HG02571 (cell line): ENCODE data around the gene ZNF302.
"Not testable (repeated sequence)": the region's sequence is repeated elsewhere in the genome, so short reads cannot be mapped to it uniquely, and the experiment has no call there.

Experiments
- ATAC-seq: cut with Tn5 transposase; IDR thresholded peaks from one replicate; pipeline ENCODE4 v1.9.1; 2021; ENCODE audit warnings: mild to moderate bottlenecking, moderate library complexity; ENCODE audit not compliant: unreplicated experiment

ZNF302 gene

DNA sequence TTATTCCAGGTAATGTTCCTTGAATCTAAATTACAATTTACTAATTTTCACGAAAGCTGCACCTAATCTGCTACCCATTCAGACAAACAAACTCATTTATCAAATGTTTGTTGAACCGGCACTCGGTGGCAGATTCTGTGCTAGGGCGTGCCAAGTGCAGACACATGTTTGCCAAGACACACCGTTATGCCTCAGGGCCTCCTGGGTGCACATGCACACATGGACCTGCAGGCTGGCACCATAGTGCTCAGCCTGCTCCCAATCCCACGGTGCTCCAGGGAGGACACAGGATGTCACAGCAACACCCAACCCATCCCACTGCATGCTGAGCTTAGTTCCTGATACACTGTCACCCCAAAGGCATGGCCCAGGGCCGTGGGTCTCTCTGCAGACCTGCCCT, 8.2 kb upstream of the ZNF302 start:
- ATAC-seq, result no peak

DNA sequence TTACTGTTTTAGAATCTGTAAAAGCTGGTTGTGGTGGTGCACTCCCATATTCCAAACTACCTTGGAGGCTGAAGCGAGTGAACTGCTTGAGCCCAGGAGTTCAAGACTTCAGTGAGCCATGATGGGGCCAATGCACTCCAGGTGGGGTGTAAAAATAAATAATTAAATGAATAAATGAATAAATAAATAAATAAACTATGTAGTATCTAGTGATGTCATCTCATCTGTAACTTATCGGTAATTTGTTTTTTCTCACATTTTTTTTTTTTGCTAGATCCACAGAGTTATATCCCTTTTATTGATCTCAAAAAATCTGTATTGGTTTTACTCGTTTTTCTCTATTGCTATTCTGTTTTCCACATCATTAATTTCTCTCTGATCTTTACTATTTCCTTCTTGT, 5.5 kb upstream of the ZNF302 start:
- ATAC-seq, result no peak

DNA sequence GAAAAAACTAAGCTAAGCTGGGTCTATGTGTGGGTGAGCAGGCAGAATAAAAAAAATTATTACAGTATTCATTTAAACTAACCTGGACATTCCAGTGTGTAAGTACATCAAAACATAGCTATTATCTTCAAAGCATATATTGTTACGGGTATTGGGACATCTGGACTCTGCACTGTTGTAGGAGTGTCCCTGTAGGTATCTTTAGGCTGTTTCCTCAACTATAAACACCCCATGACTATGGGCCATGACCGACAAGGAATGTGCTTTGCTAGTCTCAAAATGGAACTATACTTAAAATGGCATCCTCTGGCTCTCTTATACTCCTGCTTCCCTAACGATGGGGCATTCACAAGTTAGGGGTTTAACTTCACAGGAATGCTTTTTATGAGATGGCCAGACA, 3.9 kb upstream of the ZNF302 start:
- no peak for ATAC-seq

DNA sequence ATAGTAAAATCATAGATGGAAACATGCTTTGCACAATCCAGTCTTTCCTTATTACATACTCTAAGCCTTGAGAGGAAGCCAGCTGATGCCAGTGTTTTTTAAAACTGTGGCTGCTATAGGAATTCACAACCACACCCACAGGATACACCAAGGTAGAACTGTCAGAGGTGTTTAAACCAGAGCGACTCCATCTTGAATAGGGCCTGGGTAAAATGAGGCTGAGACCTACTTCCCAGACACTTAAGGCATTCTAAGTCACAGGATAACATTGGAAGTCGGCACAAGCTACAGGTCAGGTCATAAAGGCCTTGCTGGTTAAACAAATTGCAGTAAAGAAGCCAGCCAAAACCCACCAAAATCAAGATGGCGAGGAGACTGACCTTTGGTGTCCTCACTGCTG, 2.2 kb upstream of the ZNF302 start:
- no peak for ATAC-seq

DNA sequence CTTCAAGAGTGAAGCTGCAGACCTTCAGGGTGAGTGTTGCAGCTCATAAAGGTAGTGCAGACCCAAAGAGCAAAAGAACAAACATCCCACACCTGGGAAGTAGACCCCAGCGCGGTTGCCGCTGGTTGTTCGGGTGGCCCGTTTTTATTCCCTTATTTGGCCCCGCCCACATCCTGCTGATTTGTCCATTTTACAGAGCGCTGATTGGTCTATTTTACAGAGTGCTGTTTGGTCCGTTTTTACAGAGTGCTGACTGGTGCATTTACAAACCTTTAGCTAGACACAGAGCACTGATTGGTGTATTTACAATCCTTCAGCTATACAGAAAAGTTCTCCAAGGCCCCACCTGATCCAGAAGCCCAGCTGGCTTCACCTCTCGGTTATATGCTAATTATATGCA, 1.6 kb upstream of the ZNF302 start:
- ATAC-seq, result no peak

DNA sequence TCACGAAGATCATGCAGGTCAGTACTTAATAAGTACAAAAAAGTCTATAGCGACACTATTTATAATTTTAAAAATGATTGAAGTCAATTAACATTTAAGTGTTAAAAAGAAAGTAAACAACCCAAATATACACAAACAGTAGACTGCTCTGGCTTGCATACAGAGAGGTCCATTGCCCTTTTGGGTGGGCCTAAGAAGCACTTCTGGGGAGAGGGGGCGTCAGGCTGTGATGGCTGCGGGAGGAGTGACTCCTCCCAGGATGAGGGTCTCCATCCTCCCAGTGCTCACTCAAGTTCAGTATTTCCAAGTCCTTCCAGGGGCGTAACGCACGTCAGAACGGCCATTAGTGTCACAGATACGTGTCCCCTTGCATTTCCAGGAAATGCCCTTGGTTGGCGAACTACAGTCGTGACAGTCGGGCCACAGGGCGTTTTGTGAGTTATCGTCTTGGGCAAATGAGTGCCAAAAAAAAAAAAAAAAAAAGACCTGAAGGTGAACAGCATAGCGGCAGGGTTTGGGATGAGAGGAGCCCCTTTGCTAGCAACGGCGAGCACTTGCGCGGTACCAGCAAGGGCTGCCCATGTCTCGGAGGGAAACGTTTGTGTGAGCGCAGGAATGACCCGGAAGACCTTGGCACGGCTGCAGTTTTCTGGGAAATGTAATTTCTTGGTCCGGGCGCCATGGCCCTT, 637 bp upstream of the ZNF302 start, which contains the start of gene SCGB2B2:
TSS of gene SCGB2B2 (minus strand) at position 463 of the 689 bp plus-strand sequence. CDS start 82,596 bp downstream, outside the sequence.
- ATAC-seq, result peak; percentile 49

DNA sequence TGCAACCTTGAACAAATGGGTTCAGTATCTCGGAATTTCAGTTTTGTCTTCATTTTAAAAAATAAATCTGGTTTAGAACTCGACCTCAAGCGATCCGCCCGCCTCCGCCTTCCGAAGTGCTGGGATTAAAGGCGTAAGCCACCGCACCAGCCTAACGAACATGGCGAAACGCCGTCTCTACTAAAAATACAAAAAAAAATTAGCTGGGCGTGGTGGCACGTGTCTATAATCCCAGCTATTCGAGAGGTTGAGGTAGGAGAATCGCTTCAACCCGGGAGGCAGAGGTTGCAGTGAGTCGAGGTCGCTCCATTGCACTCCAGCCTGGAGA, 571 bp downstream of the ZNF302 start:
- no peak for ATAC-seq

DNA sequence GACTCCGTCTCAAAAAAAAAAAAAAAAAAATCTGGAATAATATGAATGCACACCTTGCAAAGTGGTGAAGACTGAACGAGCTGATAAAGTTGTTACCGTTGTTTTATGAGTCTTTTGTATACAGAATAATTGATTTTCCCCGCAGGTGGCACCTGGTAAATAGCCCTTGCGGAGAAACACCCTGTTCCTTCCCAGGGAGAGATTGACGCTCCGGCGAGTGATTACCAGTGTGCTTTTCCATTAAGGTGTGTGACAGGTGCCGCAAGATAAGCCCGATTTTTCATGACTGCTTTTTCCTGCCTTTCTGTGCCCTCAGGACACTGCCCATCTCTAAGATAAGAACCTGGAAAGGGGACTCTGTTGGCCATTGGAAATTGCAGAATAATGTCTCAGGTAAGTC, 943 bp downstream of the ZNF302 start:
- ATAC-seq, result no peak

DNA sequence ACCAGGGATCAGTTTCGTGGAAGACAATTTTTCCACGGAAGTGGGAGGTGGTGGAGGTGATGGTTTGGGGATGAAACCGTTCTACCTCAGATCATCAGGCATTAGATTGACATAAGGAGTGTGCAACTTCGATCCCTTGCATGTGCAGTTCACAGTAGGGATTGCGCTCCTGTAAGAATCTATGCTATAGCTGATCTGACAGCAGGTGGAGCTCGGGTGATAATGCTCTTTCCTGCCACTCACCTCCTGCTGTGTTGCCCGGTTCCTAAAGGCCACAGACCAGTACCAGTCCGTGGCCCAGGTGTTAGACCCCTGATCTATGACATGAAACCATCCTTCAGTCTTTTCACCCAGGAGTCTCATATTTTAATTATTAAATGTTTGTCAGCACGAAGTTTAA, 4.0 kb downstream of the ZNF302 start:
- ATAC-seq, result no peak

DNA sequence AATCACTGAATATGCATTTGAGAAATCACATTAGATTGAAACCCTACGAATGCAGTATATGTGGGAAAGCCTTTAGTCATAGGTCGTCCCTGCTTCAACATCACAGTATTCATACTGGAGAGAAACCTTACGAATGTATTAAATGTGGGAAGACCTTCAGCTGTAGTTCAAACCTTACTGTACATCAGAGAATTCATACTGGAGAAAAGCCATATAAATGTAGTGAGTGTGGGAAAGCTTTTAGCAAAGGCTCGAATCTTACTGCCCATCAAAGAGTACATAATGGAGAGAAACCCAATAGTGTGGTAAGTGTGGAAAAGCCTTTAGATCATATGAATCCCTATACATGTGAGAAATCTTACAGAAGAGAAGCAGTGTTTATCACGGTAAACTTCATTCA, 7.8 kb downstream of the ZNF302 start:
- not testable (repeated sequence) for ATAC-seq

DNA sequence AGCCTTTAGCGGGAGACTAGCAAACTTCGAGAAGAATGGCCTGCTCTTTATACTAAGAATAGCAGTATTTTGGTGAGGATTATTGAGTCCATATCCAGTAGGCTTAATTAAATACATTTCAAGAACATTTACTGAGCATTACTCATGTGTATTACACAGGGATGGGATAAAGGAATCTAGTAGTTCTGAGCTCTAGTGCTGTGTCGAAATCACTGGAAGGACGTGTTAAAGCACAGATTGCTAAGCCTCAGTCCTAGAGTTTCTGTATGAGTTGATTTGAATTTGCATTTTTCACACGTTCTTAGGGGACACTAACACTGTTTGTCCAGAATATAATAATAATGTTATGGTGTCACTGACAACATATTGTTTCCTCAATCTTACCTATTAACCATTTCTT, 9.0 kb downstream of the ZNF302 start:
- no peak for ATAC-seq

DNA sequence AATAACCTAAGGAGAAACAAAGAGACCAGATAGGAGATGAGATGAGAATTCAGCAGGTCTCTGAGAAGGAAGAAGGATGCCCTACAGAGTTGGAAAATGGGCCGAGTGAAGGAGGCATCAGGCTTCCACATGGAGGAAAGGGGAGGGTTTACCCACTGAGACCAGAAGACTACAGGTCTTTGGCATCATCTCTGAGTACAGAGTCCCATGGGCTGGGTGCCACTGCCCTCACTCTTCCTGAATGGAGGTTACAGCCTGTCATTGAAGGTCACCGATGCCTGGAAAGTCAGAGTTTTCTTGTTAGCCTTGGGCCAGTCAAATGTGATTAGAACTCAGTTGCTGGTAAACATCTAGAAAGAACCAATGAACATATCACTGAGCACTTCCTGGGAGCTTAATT, 9.9 kb downstream of the ZNF302 start:
- no peak for ATAC-seq

DNA sequence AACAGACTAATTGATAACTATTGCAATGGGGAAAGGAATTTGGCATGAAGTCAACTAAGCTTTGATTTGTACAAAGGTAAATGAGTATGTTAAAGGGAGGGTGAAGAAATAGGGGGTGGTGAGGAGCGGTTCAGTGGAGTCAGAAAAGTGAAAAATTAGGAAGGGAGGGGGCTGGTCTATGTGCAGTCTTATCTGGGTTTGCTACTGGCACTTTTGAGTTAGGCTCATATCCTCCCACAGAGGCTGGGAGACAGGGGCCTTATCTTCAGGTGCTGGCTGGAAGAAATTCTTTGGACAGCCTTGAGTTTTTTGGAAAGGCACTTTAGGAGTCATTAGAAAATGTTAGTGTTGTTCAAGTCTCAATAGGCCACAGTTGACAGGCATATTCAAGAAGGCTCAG, 11.1 kb downstream of the ZNF302 start:
- ATAC-seq, result no peak

DNA sequence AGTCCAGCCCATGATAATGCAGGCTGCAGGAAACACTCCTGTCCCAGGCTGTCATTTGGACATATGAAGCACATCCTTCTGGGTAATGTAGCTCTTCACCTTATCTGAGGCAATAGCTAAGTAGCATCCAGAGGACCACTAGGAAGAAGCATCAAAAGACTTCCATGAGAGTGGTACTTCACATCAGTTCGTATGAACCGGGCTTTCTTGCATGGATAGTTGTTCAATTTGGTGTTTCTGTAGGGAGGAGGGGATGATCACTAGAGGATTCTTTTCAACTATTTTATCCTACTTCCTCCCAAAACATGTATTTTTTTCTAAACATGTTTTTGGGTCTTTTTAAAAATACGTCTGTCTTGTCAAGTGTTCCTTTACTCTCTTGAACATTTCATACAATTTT, 12.9 kb downstream of the ZNF302 start:
- no peak for ATAC-seq

DNA sequence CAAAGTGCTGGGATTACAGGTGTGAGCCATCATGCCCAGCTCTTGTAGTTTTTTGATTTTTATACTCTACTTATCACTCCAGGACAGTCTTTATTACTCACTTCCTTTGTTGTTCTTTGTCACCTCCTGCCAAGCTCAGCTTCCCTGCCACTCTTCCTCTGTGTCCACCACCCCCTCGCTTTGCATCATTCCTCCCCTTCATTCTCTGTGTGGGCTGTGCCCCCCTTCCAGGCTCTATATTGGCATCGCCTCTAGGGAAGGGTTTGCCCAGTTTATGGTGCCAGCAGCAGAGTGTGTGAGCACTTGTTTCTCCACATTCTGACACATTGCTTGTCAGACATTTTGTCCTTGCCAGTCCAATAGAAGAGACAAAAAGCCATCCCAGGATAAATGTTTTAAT, 15.1 kb downstream of the ZNF302 start:
- no peak for ATAC-seq

DNA sequence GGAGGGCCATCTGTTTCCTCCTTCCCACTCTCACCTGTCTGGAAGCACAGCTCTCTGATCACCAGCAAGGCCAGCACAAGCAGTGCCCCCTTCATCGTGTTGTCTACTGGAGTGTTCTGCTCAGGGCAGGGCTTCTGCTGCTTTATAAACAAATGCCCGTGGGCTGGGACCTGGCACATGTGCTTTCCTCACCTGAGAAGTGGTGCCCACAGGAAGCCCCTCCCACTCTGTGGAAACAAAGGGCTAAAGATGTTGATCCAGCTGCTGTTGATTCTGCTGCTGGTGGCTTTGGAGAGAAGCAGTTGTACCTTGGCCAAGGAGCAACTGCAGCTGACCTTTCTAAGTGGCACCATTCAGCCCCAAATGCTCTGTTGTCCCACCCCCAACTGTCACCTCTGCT, 30.2 kb downstream of the ZNF302 start:
- ATAC-seq, result no peak

DNA sequence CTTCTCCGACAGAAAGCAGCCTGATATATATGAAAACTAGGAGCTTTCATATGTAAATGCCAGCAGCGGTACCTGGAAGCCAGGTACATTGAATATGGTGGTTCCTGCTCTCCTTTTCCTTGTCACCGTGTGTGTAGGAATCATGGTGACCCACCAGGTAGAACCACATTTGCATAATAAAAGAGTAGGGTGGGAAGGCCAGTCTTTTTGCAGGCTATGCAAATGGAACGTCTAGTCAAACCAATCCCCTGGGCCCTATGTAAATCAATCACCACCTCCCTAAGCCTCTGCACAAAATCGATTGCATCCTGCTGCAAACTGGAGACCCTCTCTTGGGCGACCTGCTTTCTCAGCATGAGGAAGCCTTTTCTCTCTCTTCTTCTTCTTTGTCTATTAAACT, 34.4 kb downstream of the ZNF302 start:
- no peak for ATAC-seq

DNA sequence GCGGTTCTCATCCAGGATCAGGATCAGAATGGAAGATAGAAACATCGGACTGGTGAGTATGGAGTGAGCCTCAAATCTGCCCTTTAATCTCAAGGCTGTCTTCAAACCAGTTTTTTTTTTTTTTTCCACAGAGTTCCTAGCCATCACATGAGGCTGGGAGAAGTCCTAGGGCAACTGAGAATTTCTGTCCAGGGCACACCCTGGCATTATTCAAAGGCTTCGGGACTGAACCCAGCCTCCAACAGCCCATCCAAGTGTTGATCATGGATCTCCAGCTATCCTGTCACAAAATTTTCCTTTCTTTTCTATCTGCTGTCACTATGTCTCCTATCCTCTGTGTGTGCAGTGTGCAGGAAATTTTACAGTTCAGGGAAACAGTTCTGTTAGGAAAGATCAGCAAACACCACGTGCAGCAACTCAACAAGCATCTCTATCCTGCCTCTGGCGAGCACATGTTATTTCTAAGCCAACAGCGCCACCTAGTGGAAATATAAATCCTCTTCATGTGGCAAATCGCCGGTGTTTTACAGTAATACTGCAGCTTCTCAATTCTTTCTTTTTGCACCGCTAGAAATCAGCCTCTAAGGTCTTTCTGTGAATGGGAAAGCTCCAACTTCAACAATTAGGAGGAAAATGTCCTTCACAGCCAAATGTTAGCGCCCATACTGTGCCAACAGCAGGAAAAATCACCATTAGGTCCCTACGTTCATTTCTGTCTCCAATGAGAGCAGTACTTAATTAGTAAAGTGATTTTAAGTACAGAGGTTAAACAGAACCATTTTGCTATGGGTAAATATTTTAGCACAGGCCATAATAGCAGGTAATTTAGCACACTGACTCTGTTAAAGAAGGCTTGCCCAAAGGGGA, 35.1 kb downstream of the ZNF302 start:
- ATAC-seq, result no peak

DNA sequence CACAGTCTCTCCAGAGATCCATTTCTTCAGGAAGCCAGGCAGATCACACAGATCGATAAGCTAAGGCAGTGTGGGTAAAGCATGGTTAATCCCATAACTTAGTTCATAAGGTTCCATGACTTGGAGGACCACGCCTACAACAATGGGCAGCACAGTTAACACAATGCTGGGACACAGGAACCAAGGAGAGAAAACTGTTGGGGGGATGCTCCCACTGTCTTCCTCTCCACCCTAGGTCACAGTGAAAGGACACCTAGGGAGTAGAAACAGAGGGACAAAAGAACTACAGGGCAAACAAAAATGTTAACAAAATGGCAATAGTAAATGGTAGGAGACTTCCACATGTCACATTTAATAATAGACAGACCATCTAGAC, 35.8 kb downstream of the ZNF302 start:
- no peak for ATAC-seq

DNA sequence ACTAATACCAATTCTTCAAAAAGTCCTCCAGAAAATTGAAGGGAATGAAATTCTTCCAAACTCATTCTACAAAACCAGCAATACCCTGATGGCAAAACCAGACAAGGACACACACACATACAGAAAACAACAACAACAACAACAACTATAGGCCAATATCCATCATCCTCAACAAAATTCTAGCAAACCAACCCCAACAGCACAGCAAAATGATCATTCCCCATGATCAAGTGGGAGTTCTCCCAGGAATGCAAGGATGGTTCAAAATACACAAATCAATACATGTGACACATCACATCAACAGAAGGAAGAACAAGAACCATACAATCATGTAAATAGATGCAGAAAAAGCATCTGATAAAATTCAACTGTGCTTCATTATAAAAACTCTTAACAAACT, 37.9 kb downstream of the ZNF302 start:
- ATAC-seq, result no peak

DNA sequence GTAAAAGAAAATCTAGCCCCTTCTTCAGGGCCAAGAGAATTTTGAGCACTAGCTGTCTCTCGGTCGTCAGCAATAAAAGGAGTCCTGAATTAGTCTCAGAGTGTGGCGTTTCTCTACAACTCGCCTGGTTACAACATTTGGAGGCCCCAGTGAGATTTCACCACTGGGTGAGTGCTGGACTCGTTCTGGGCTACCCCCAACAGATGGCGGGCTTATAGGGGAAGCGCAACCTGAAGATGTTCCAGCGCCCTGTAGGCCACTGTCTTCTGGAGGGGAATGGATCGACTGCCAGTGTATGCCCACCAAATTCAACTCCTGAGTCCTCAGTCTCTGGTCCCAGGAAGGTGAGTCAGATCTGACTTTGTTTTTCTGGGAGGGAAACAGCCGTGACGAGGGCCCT, 44.9 kb downstream of the ZNF302 start:
- no peak for ATAC-seq

DNA sequence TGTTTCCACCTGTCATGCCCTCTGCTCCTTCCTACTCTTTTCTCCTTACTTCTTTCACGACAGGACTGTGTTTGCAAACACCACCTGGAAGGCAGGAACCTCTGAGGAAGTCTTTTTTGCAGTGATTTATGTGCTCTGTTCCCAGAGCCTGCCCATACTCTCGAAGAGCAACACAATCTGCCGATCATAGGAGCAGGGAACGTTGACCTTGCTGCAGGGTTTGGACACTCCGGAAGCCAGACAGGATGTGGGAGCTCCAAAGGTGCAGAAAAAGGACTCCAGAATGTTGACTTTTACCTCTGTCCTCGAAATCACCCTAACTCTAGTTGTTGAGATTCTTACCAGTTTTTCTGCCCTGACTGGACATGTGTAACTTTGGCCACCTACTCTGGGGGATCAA, 47.9 kb downstream of the ZNF302 start:
- no peak for ATAC-seq
